Omental fat pad (tissue), 4 donors: Measurements from ENCODE around the gene FKBP7. TPM values are rescaled to one million over a fixed set of nuclear protein-coding genes. Genes with fewer than 3 reads are reported as not detected.

Experiments
- ATAC-seq: fragments of 150-250 bp; one replicate; pipeline ENCODE4 v1.9.1; 2016; ENCODE audit warnings: mild to moderate bottlenecking, moderate library complexity; ENCODE audit not compliant: low FRiP score
- DNase-seq: peaks from one replicate; pipeline ENCODE4 v3.0.0-alpha.2; 2019; ENCODE audit warnings: low spot score
- total RNA-seq, 4 donors: library from RNA; depleted of rRNA; stranded (reverse); fragments of >200 nt; gene quantifications; one replicate each; pipeline ENCODE4 v1.1.0, GENCODE V29; 2016
- TF ChIP-seq, protein P1 (sequence below), 3 donors: fragments of 450-650 bp; IDR thresholded peaks; one replicate each; pipeline ENCODE4 v1.5.1; 2016 to 2017; ENCODE audit warnings: antibody characterized with exemption in 3 of 3, mild to moderate bottlenecking in 3 of 3, moderate library complexity in 2 of 3

FKBP7 gene
- total RNA-seq, 4 donors from 2014 or later: 6.8 to 17.5 (median 15.3) TPM

- TF ChIP-seq, protein P1, sequence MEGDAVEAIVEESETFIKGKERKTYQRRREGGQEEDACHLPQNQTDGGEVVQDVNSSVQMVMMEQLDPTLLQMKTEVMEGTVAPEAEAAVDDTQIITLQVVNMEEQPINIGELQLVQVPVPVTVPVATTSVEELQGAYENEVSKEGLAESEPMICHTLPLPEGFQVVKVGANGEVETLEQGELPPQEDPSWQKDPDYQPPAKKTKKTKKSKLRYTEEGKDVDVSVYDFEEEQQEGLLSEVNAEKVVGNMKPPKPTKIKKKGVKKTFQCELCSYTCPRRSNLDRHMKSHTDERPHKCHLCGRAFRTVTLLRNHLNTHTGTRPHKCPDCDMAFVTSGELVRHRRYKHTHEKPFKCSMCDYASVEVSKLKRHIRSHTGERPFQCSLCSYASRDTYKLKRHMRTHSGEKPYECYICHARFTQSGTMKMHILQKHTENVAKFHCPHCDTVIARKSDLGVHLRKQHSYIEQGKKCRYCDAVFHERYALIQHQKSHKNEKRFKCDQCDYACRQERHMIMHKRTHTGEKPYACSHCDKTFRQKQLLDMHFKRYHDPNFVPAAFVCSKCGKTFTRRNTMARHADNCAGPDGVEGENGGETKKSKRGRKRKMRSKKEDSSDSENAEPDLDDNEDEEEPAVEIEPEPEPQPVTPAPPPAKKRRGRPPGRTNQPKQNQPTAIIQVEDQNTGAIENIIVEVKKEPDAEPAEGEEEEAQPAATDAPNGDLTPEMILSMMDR (IDR thresholded peaks at IDR 0.05): no peak
- DNase-seq: no peak
- no peak for ATAC-seq
Measured at GRCh38 chr2:178491612-178492011, 13.2 kb upstream of the FKBP7 start.

- DNase-seq (no peak), ATAC-seq (no peak)
- TF ChIP-seq, protein P1 (IDR thresholded peaks at IDR 0.05): no peak
Measured at GRCh38 chr2:178485356-178485755, 7.0 kb upstream of the FKBP7 start.

- no peak for DNase-seq
- TF ChIP-seq, protein P1 (IDR thresholded peaks at IDR 0.05): no peak
- ATAC-seq: no peak
Measured at GRCh38 chr2:178484245-178485041, 6.0 kb upstream of the FKBP7 start.

DNA sequence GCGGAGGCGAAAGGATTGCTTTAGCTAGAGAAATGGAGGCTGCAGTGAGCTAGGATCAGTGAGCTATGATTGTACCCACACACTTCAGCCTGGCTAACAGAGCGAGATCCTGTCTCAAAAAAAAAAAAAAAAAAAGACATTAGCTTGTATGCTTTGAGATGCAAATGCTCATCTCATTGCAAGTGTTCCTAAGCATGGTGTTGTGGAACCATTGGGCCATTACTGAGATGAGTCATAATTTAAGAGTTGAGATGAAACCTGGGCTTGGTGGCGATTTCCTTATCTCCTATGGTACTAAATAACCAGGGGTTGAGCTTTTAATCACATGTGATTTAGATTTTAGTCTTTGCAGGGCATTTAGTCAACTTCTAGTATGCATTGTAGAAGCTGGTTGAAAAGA, 4.0 kb upstream of the FKBP7 start:
- TF ChIP-seq, protein P1 (IDR thresholded peaks at IDR 0.05): no peak
- DNase-seq: no peak
- no peak for ATAC-seq

GRCh38 chr2:178480227-178481181, 2.1 kb upstream of the FKBP7 start, which contains the start of gene PLEKHA3:
TSS of gene PLEKHA3 (plus strand) at chr2:178480457. CDS start at chr2:178480870, 413 bp downstream.
- peak; percentile 96 for ATAC-seq
- no peak for DNase-seq
- TF ChIP-seq, protein P1 (IDR thresholded peaks at IDR 0.05): no peak

- ATAC-seq (no peak), DNase-seq (peak; percentile 88)
- TF ChIP-seq, protein P1 (IDR thresholded peaks at IDR 0.05): no peak
Measured at GRCh38 chr2:178479758-178480226, 1.4 kb upstream of the FKBP7 start.
